RWPE1 (cell line): ENCODE data around the gene FAM110D.

Experiments
- CTCF ChIA-PET: fragments of 350-600 bp; sonication (Branson Sonifier 250); formaldehyde crosslinking; extraction: SDS; loops from one replicate; lab custom pipeline; 2021; lab: Yijun Ruan, JAX
- POLR2A ChIA-PET: fragments of 400-600 bp; formaldehyde crosslinking; extraction: SDS; loops from one replicate; lab custom pipeline; 2020; ENCODE audit warnings: antibody characterized with exemption; ENCODE audit not compliant: low non-redundant PET; lab: Yijun Ruan, JAX
- DNase-seq: peaks from one replicate; pipeline ENCODE4 v3.0.0; 2012; ENCODE audit warnings: low spot score
- H3K27ac ChIP-seq: fragments of 450-650 bp; 2 replicates; pipeline ENCODE4 v1.5.1; 2017
- CTCF ChIP-seq: fragments of 450-650 bp; conservative IDR thresholded peaks from 2 replicates; pipeline ENCODE4 v1.5.1; 2017; ENCODE audit warnings: low read depth, mild to moderate bottlenecking

Gene FAM110D

GRCh38 chr1:26158908-26159742 lies at the start of gene FAM110D:
FAM110D (plus strand) TSS chr1:26159079; CDS start chr1:26161292, 2,213 bp downstream.
- no peak for DNase-seq
- ChIA-PET POLR2A (no interaction called here), CTCF (no interaction called here)
- H3K27ac ChIP-seq = peak within 1 kb of the TSS; percentile 17
- no peak for TF ChIP-seq CTCF

- CTCF ChIA-PET = interaction anchor here (1.4 kb wide), 1 partner anchor 35 kb away, joined by 8 read pairs; no protein-coding TSS in a partner anchor
- no peak for TF ChIP-seq CTCF
- H3K27ac ChIP-seq = no peak overlapping the region
- POLR2A ChIA-PET = interaction anchor here (0.7 kb wide), 1 partner anchor 68 kb away, joined by 5 read pairs; the partner anchor contains the start of gene CNKSR1
- no peak for DNase-seq
Measured at GRCh38 chr1:26109229-26110164, 49.4 kb upstream of the FAM110D start.

- DNase-seq = peak; percentile 80
- POLR2A ChIA-PET = interaction anchor here (1.1 kb wide), 1 partner anchor 16 kb away, joined by 6 read pairs; no protein-coding TSS in a partner anchor
- H3K27ac ChIP-seq = peak overlapping the region; percentile 94
- CTCF ChIA-PET = interaction anchor here (0.6 to 1.4 kb wide), 3 partner anchors 34 to 148 kb away, joined by 3 to 8 read pairs (median 7); no protein-coding TSS in a partner anchor
- no peak for TF ChIP-seq CTCF
Measured at GRCh38 chr1:26110731-26111529, 47.9 kb upstream of the FAM110D start.

GRCh38 chr1:26111530-26112406 lies 47.1 kb upstream of the FAM110D start, which contains the start of gene PDIK1L:
PDIK1L (plus strand) TSS chr1:26111824; CDS start chr1:26114309, 2,485 bp downstream.
- no peak for TF ChIP-seq CTCF
- peak within 1 kb of the TSS; percentile 94 for H3K27ac ChIP-seq
- peak; percentile 91 for DNase-seq
- ChIA-PET CTCF (interaction anchor here (0.6 to 1.4 kb wide), 4 partner anchors 33 to 210 kb away, joined by 3 to 7 read pairs (median 3); no protein-coding TSS in a partner anchor), POLR2A (interaction anchor here (0.6 to 1.1 kb wide), 2 partner anchors 15 to 153 kb away, joined by 4 to 6 read pairs; no protein-coding TSS in a partner anchor)

- ChIA-PET POLR2A (no interaction called here), CTCF (interaction anchor here (1.0 kb wide), 1 partner anchor 209 kb away, joined by 3 read pairs; no protein-coding TSS in a partner anchor)
- DNase-seq = no peak
Measured at GRCh38 chr1:26112407-26112775, 46.5 kb upstream of the FAM110D start.

More at GRCh38 chr1:26112407-26112775, 46.5 kb upstream of the FAM110D start:
- peak overlapping the region; percentile 94 for H3K27ac ChIP-seq
- no peak for TF ChIP-seq CTCF
